ENCODE data around the gene PLCG2. TPM values are rescaled to one million over a fixed set of nuclear protein-coding genes. Genes with fewer than 3 reads are reported as not detected.
"Not testable (repeated sequence)": the region's sequence is repeated elsewhere in the genome, so short reads cannot be mapped to it uniquely, and the experiment has no call there.

PLCG2 gene
- total RNA-seq, 1 donor from 2014 or later = 12.4 TPM

- Mint-ChIP-seq H3K36me3 (no peaks in the 10 kb centered on the region), H3K4me1 (ENCODE audit: unreplicated experiment) (no peaks in the 10 kb centered on the region)
These were observed 230.0 kb downstream of the PLCG2 start for GRCh38 chr16:82008957-82009592.

GRCh38 chr16:82009789-82010188 is 230.7 kb downstream of the PLCG2 start:
- not testable (repeated sequence) for DNase-seq (ENCODE audit: extremely low spot score, unreplicated experiment); H3K9me3 Mint-ChIP-seq; H3K27ac Mint-ChIP-seq; H3K4me3 Mint-ChIP-seq; H3K4me1 Mint-ChIP-seq (ENCODE audit: unreplicated experiment); H3K36me3 Mint-ChIP-seq; H3K27me3 Mint-ChIP-seq

More at GRCh38 chr16:82008957-82009592, 230.0 kb downstream of the PLCG2 start:
- peaks cover 7% of the 10 kb centered on the region for H3K9me3 Mint-ChIP-seq
- peaks cover 3% of the 10 kb centered on the region for H3K27me3 Mint-ChIP-seq
- H3K27ac Mint-ChIP-seq = no peak overlapping the region
- TF ChIP-seq, protein P1, sequence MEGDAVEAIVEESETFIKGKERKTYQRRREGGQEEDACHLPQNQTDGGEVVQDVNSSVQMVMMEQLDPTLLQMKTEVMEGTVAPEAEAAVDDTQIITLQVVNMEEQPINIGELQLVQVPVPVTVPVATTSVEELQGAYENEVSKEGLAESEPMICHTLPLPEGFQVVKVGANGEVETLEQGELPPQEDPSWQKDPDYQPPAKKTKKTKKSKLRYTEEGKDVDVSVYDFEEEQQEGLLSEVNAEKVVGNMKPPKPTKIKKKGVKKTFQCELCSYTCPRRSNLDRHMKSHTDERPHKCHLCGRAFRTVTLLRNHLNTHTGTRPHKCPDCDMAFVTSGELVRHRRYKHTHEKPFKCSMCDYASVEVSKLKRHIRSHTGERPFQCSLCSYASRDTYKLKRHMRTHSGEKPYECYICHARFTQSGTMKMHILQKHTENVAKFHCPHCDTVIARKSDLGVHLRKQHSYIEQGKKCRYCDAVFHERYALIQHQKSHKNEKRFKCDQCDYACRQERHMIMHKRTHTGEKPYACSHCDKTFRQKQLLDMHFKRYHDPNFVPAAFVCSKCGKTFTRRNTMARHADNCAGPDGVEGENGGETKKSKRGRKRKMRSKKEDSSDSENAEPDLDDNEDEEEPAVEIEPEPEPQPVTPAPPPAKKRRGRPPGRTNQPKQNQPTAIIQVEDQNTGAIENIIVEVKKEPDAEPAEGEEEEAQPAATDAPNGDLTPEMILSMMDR (conservative IDR thresholded peaks at IDR 0.05) = no peak
- H3K4me3 Mint-ChIP-seq = no peak overlapping the region
- no peak for DNase-seq (ENCODE audit: extremely low spot score, unreplicated experiment)

DNA sequence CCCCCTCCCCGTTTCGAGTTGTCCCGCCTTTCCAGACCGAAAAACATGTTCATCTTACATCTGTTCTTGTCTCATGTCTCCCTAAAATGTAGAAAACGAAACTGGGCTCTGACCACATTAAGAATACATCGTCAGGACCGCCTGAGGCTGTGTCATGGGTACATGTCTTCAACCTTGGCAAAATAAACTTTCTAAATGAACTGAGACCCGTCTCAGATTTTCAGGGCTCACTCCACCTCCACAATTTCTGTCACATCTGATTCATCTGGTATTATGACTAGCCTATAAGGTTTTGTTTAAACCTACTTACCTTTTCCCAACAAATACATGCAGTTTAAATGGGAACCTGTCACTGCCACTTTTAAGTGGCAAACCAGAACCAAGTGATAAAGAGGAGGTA is 231.6 kb downstream of the PLCG2 start:
- H3K27ac Mint-ChIP-seq = no peak overlapping the region
- no peak for DNase-seq (ENCODE audit: extremely low spot score, unreplicated experiment)
- peaks cover 7% of the 10 kb centered on the region for H3K9me3 Mint-ChIP-seq
- H3K36me3 Mint-ChIP-seq = no peaks in the 10 kb centered on the region
- H3K4me1 Mint-ChIP-seq (ENCODE audit: unreplicated experiment) = no peaks in the 10 kb centered on the region
- H3K27me3 Mint-ChIP-seq = peaks cover 3% of the 10 kb centered on the region
- TF ChIP-seq, protein P1 (conservative IDR thresholded peaks at IDR 0.05) = no peak
- no peak overlapping the region for H3K4me3 Mint-ChIP-seq

DNA sequence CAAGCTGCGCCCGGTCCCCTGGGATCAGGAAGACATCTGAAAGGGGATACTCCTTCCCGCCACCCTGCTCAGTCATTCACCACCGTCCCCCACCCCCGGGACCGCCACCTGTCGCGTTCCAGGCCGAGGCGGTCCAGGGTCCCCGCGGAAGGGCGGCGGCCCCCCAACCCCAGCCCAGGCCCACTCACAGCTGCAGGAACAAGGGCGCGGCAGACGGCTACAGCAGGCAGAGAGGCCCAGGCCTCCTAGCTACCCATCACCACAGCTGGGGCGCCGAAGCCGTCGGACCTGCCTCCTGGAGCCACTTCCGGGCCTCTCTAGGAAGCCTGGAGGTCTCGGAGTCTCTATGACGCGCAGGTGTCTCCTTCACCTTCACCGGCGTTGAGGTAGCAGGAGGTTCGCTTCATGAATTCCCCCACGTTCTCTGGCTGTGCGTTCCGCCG is 232.1 kb downstream of the PLCG2 start, which contains the start of gene SDR42E1:
TSS of gene SDR42E1 (minus strand) at position 272 of the 443 bp plus-strand sequence. CDS start 10,612 bp downstream, outside the sequence.
- Mint-ChIP-seq H3K27me3 (peaks cover 3% of the 10 kb centered on the region), H3K4me3 (no peak within 1 kb of the TSS), H3K4me1 (ENCODE audit: unreplicated experiment) (no peaks in the 10 kb centered on the region), H3K36me3 (no peaks in the 10 kb centered on the region), H3K27ac (no peak within 1 kb of the TSS), H3K9me3 (peaks cover 7% of the 10 kb centered on the region)
- no peak for DNase-seq (ENCODE audit: extremely low spot score, unreplicated experiment)
- TF ChIP-seq, protein P1 (conservative IDR thresholded peaks at IDR 0.05) = no peak

Other genes with a start within 250 kb of the PLCG2 start
- 0.02 TPM in 1 of 2 replicates, not detected in the other for gene SDR42E1, start 232.2 kb downstream of the PLCG2 start, total RNA-seq (ENCODE audit: low replicate concordance)